HCT116 (cell line): Measurements from ENCODE around the gene CACNA2D3. TPM values are rescaled to one million over a fixed set of nuclear protein-coding genes. Genes with fewer than 3 reads are reported as not detected.

Experiments
- ATAC-seq: fragments of 200-7000 bp; cut with Tn5 transposase; 2 replicates; pipeline ENCODE4 v1.9.1; 2020; ENCODE audit warnings: mild to moderate bottlenecking, moderate library complexity
- BruUV-seq: library from RNA; stranded (reverse); fragments of 400-500 nt; replicated peaks from 2 replicates; lab custom pipeline; 2021; lab: Mats Ljungman, UMichigan
- CTCF ChIA-PET: fragments of 300-600 bp; sonication (Branson Sonifier 250); formaldehyde crosslinking; loops from one replicate; lab custom pipeline; 2021; ENCODE audit warnings: antibody characterized with exemption; lab: Charles Lee
- POLR2A ChIA-PET: fragments of 300-600, 350-600 bp; sonication (Branson Sonifier 250); formaldehyde crosslinking; loops from one replicate; lab custom pipeline; 2021; ENCODE audit warnings: antibody characterized with exemption; lab: Charles Lee
- RAD21 ChIA-PET, 2 experiments: fragments of 300-600 bp; sonication (Branson Sonifier 250); formaldehyde crosslinking; loops; one replicate each; lab custom pipeline; 2023; ENCODE audit warnings: low total read pairs in 2 of 2; ENCODE audit not compliant: uncharacterized antibody in 2 of 2, unreplicated experiment in 2 of 2, low non-redundant PET in 1 of 2; lab: Charles Lee
- DNase-seq: peaks from one replicate; pipeline ENCODE4 v3.0.0-alpha.2; 2010; ENCODE audit warnings: low read depth, low spot score
- H2AFZ ChIP-seq: fragments of 200-600 bp; shearing (Covaris generic), sonication (generic); 2 replicates; pipeline ENCODE4 v1.6.1; 2017; ENCODE audit warnings: low read depth, mixed run types, mixed read lengths, antibody characterized with exemption, low read length; ENCODE audit not compliant: poor library complexity, severe bottlenecking
- H3K27ac ChIP-seq: 2 replicates; pipeline ENCODE4 v1.5.1; 2012; ENCODE audit warnings: low read depth, low read length
- H3K27me3 ChIP-seq: fragments of 200-600 bp; sonication (generic); 2 replicates; pipeline ENCODE4 v1.6.1; 2016; ENCODE audit warnings: mixed run types, low read length, mixed read lengths; ENCODE audit not compliant: insufficient read depth
- H3K36me3 ChIP-seq, 2 experiments: fragments of 200-500 bp in 1 of 2; fragments of 200-600 bp in 1 of 2; sonication (Bioruptor generic) in 1 of 2; sonication (generic) in 1 of 2; 2 replicates each; pipeline versions ENCODE4 v1.5.1 to v1.6.1; 2014 to 2016; ENCODE audit warnings: low read length in 2 of 2, inconsistent platforms in 1 of 2, mixed read lengths in 1 of 2, mixed run types in 1 of 2; ENCODE audit not compliant: insufficient read depth in 2 of 2, control insufficient read depth in 1 of 2
- H3K4me1 ChIP-seq, 2 experiments: fragments of 200-600 bp in 1 of 2; sonication (generic) in 1 of 2; 2 replicates each; pipeline versions ENCODE4 v1.5.1 to v1.6.1; 2012 to 2017; ENCODE audit warnings: low read length in 2 of 2, inconsistent platforms in 1 of 2, mild to moderate bottlenecking in 1 of 2, mixed read lengths in 1 of 2, mixed run types in 1 of 2, moderate library complexity in 1 of 2; ENCODE audit not compliant: insufficient read depth in 2 of 2, control insufficient read depth in 1 of 2
- H3K4me2 ChIP-seq: fragments of 200-600 bp; sonication (generic); 2 replicates; pipeline ENCODE4 v1.6.1; 2017; ENCODE audit warnings: mixed run types, low read length, mixed read lengths
- H3K4me3 ChIP-seq, 2 experiments: fragments of 200-600 bp in 1 of 2; sonication (generic) in 1 of 2; replicated peaks in 1 of 2; 2 replicates each; pipeline ENCODE4 v1.5.1; 2011 to 2016; ENCODE audit warnings: low read length in 2 of 2, control low read depth in 1 of 2, low read depth in 1 of 2, mild to moderate bottlenecking in 1 of 2, mixed read lengths in 1 of 2, mixed run types in 1 of 2
- H3K79me2 ChIP-seq: fragments of 200-600 bp; sonication (generic); 2 replicates; pipeline ENCODE4 v1.6.1; 2017; ENCODE audit warnings: mild to moderate bottlenecking, mixed run types, low read length, moderate library complexity, mixed read lengths; ENCODE audit not compliant: insufficient read depth
- H3K9ac ChIP-seq: fragments of 200-600 bp; sonication (generic); 2 replicates; pipeline ENCODE4 v1.6.1; 2016; ENCODE audit warnings: low read length, mixed read lengths
- H3K9me2 ChIP-seq: fragments of 200-600 bp; sonication (generic), shearing (Covaris generic); 2 replicates; pipeline ENCODE4 v1.6.1; 2017; ENCODE audit warnings: mixed run types, mild to moderate bottlenecking, moderate library complexity; ENCODE audit not compliant: insufficient read depth
- H3K9me3 ChIP-seq, 2 experiments: fragments of 200-500 bp in 1 of 2; fragments of 200-600 bp in 1 of 2; sonication (Bioruptor generic) in 1 of 2; sonication (generic) in 1 of 2; 2 replicates each; pipeline ENCODE4 v1.6.1; 2014 to 2017; ENCODE audit warnings: low read length in 2 of 2, mixed read lengths in 2 of 2, inconsistent platforms in 1 of 2, low read depth in 1 of 2, mild to moderate bottlenecking in 1 of 2, mixed run types in 1 of 2, moderate library complexity in 1 of 2; ENCODE audit not compliant: control insufficient read depth in 1 of 2, insufficient read depth in 1 of 2
- H4K20me1 ChIP-seq: fragments of 200-600 bp; sonication (generic), shearing (Covaris generic); 2 replicates; pipeline ENCODE4 v1.6.1; 2017; ENCODE audit warnings: mixed run types, mild to moderate bottlenecking, moderate library complexity; ENCODE audit not compliant: insufficient read depth
- POLR2A ChIP-seq: IDR thresholded peaks from 2 replicates; pipeline ENCODE4 v1.7.0; 2011; ENCODE audit warnings: borderline replicate concordance; ENCODE audit not compliant: insufficient read depth, insufficient read length; ENCODE audit errors: extremely low read depth
- POLR2AphosphoS5 ChIP-seq: IDR thresholded peaks from 2 replicates; pipeline ENCODE4 v1.6.1; 2011; ENCODE audit warnings: mild to moderate bottlenecking, low read depth, low read length, moderate library complexity
- RAD21 ChIP-seq: IDR thresholded peaks from 2 replicates; pipeline ENCODE4 v1.6.1; 2012; ENCODE audit warnings: low read depth, mild to moderate bottlenecking
- TCF7L2 ChIP-seq: IDR thresholded peaks from 2 replicates; pipeline ENCODE4 v1.7.0; 2011; ENCODE audit warnings: borderline replicate concordance, inconsistent platforms; ENCODE audit not compliant: insufficient read depth, insufficient read length; ENCODE audit errors: extremely low read depth
- ZFX ChIP-seq: fragments of 450-650 bp; IDR thresholded peaks from 2 replicates; pipeline ENCODE4 v1.6.1; 2017
- ZNF274 ChIP-seq: fragments of 200-500 bp; sonication (Bioruptor generic); IDR thresholded peaks from 2 replicates; pipeline ENCODE4 v1.6.1; 2014; ENCODE audit warnings: mild to moderate bottlenecking, low read depth, low read length, inconsistent platforms
- intact Hi-C: fragments of 100-400 bp; cut with micrococcal nuclease; formaldehyde crosslinking; loops from 2 replicates; pipeline ENCODE4 v1.10.0; 2022
- total RNA-seq: library from RNA; stranded (reverse); gene quantifications from one replicate; pipeline ENCODE4 v1.2.1, GENCODE V29; 2021; ENCODE audit not compliant: unreplicated experiment
- TF ChIP-seq, protein P1 (sequence below): IDR thresholded peaks from 2 replicates; pipeline ENCODE4 v1.6.1; 2011; ENCODE audit warnings: mild to moderate bottlenecking, low read length, moderate library complexity; ENCODE audit not compliant: insufficient replicate concordance; ENCODE audit errors: extremely low read depth

Gene CACNA2D3
- total RNA-seq, 1 experiment from 2014 or later = 0.20 TPM

DNA sequence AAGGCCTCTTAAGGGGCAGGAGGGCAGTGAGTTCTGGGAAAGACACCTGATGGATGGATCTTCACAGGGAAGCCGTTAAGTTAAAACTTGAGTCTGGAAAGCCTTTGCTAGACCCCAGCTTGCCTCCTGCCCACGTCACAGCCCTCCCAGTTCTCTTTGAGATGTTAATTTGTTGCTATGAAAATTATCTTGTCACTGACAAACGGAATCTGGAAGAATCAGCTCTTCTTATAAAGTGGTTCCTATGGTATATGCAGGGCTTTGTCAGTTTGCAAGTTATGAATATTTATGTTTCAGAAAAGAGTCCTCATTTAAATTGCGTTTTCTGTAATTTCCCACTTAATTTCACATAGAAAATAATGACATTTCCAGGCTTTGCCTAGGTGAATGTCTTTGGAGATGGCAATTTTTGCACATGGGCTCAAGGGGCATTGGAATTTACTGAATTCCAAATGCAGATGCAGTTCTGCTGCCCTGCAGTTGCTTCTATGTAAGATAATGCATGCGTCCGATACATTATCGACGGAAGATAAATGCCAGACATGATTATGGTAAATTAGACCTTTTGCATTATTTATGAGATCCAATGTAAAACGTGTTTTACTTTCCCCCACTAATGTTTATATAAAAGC lies 74.1 kb downstream of the CACNA2D3 start:
- no peak for ATAC-seq
- H3K36me3 ChIP-seq = no peaks in the 10 kb centered on the region
- intact Hi-C loops = no loop called here
- CTCF ChIA-PET = no interaction called here
- no peak overlapping the region for H2AFZ ChIP-seq
- no peaks in the 10 kb centered on the region for H3K79me2 ChIP-seq
- no peaks in the 10 kb centered on the region for H3K4me1 ChIP-seq
- no peak for TF ChIP-seq POLR2AphosphoS5
- TF ChIP-seq TCF7L2 = no peak
- no peak for TF ChIP-seq ZNF274
- no peak overlapping the region for H3K4me2 ChIP-seq
- no peak overlapping the region for H3K27ac ChIP-seq
- RAD21 ChIA-PET = no interaction called here
- no peak overlapping the region for H3K9ac ChIP-seq
- no peaks in the 10 kb centered on the region for H4K20me1 ChIP-seq
- DNase-seq = no peak
- peaks cover 42% of the 10 kb centered on the region for H3K27me3 ChIP-seq
- BruUV-seq = no TSS peak
- H3K4me3 ChIP-seq = no peak overlapping the region
- POLR2A ChIA-PET = no interaction called here
- H3K9me2 ChIP-seq = no peaks in the 10 kb centered on the region
- no peaks in the 10 kb centered on the region for H3K9me3 ChIP-seq

DNA sequence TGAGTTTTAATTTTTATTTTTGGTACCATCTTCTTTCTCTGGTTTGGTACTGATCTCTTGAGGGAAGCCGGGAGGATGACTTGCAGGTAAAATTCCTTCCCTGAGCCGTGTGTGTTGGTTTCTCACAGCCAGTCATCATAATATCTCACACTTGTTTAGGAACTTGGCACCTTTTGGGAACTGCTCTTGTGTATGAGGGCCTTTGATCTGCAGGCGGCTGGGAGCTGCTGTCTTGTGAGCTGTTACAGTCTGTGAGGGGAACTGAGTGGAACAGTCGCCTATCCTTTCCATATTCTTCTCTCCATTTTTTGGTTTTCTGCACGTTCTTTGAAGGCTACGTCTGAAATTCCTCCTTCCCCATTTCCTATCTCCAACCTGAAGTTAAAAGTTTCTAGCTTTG lies 75.2 kb downstream of the CACNA2D3 start:
- H3K4me2 ChIP-seq = no peak overlapping the region
- no peak overlapping the region for H3K9ac ChIP-seq
- BruUV-seq = no TSS peak
- no peak overlapping the region for H2AFZ ChIP-seq
- no peaks in the 10 kb centered on the region for H3K9me3 ChIP-seq
- H3K4me3 ChIP-seq = no peak overlapping the region
- RAD21 ChIA-PET = no interaction called here
- no peaks in the 10 kb centered on the region for H3K4me1 ChIP-seq
- intact Hi-C loops = no loop called here
- TF ChIP-seq POLR2A = no peak
- TF ChIP-seq, protein P1, sequence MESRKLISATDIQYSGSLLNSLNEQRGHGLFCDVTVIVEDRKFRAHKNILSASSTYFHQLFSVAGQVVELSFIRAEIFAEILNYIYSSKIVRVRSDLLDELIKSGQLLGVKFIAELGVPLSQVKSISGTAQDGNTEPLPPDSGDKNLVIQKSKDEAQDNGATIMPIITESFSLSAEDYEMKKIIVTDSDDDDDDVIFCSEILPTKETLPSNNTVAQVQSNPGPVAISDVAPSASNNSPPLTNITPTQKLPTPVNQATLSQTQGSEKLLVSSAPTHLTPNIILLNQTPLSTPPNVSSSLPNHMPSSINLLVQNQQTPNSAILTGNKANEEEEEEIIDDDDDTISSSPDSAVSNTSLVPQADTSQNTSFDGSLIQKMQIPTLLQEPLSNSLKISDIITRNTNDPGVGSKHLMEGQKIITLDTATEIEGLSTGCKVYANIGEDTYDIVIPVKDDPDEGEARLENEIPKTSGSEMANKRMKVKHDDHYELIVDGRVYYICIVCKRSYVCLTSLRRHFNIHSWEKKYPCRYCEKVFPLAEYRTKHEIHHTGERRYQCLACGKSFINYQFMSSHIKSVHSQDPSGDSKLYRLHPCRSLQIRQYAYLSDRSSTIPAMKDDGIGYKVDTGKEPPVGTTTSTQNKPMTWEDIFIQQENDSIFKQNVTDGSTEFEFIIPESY = no peak
- TF ChIP-seq RAD21 = no peak
- no peak for TF ChIP-seq ZFX
- DNase-seq (no peak), ATAC-seq (no peak)
- H3K79me2 ChIP-seq = no peaks in the 10 kb centered on the region
- H3K27me3 ChIP-seq = peaks cover 48% of the 10 kb centered on the region
- no peaks in the 10 kb centered on the region for H3K36me3 ChIP-seq
- H3K27ac ChIP-seq = no peak overlapping the region
- H3K9me2 ChIP-seq = no peaks in the 10 kb centered on the region
- CTCF ChIA-PET = no interaction called here
- H4K20me1 ChIP-seq = no peaks in the 10 kb centered on the region
- POLR2A ChIA-PET = no interaction called here
